Parathyroid adenoma (tissue), 2 donors: ENCODE results near the gene PARS2.

Source experiments
- H2AFZ ChIP-seq: fragments of 300-600 bp; sonication (generic); one replicate; pipeline ENCODE4 v1.7.0; 2017; ENCODE audit warnings: antibody characterized with exemption, mild to moderate bottlenecking
- H3K27ac ChIP-seq: fragments of 300-600 bp; sonication (generic); one replicate; pipeline ENCODE4 v1.7.0; 2017
- H3K27me3 ChIP-seq: fragments of 300-600 bp; sonication (generic); one replicate; pipeline ENCODE4 v1.7.0; 2017; ENCODE audit warnings: low read length; ENCODE audit not compliant: control insufficient read depth, insufficient read depth
- H3K36me3 ChIP-seq: fragments of 300-600 bp; sonication (generic); one replicate; pipeline ENCODE4 v1.7.0; 2017; ENCODE audit warnings: low read length; ENCODE audit not compliant: control insufficient read depth, insufficient read depth
- H3K4me1 ChIP-seq: fragments of 300-600 bp; sonication (generic); one replicate; pipeline ENCODE4 v1.7.0; 2017; ENCODE audit warnings: control low read depth
- H3K4me2 ChIP-seq: fragments of 300-600 bp; sonication (generic); one replicate; pipeline ENCODE4 v1.7.0; 2017; ENCODE audit warnings: low read length
- H3K4me3 ChIP-seq: fragments of 300-600 bp; sonication (generic); one replicate; pipeline ENCODE4 v1.7.0; 2017; ENCODE audit warnings: low read depth, low read length
- H3K79me2 ChIP-seq: fragments of 300-600 bp; sonication (generic); one replicate; pipeline ENCODE4 v1.7.0; 2017; ENCODE audit warnings: control low read depth
- H3K9ac ChIP-seq: fragments of 300-600 bp; sonication (generic); one replicate; pipeline ENCODE4 v1.7.0; 2017; ENCODE audit warnings: mild to moderate bottlenecking
- H3K9me3 ChIP-seq: fragments of 300-600 bp; sonication (generic); one replicate; pipeline ENCODE4 v1.7.0; 2017; ENCODE audit warnings: low read length; ENCODE audit not compliant: control insufficient read depth
- CTCF ChIP-seq: fragments of 300-600 bp; sonication (generic); IDR thresholded peaks from one replicate; pipeline ENCODE4 v1.7.0; 2017; ENCODE audit warnings: antibody characterized with exemption, mild to moderate bottlenecking
- donor health status: primary hyperparathyroidism.

PARS2 gene

GRCh38 chr1:54754486-54755285, 9.6 kb downstream of the PARS2 start:
- no peak overlapping the region for H2AFZ ChIP-seq
- H3K36me3 ChIP-seq, result no peaks in the 10 kb centered on the region
- no peak overlapping the region for H3K4me3 ChIP-seq
- no peaks in the 10 kb centered on the region for H3K4me1 ChIP-seq
- H3K9ac ChIP-seq, result no peak overlapping the region
- TF ChIP-seq CTCF, result no peak
- no peak overlapping the region for H3K27ac ChIP-seq
- no peaks in the 10 kb centered on the region for H3K27me3 ChIP-seq
- no peak overlapping the region for H3K4me2 ChIP-seq
- no peaks in the 10 kb centered on the region for H3K9me3 ChIP-seq
- H3K79me2 ChIP-seq, result no peaks in the 10 kb centered on the region

GRCh38 chr1:54754045-54754444, 10.3 kb downstream of the PARS2 start:
- no peak for TF ChIP-seq CTCF
- no peak overlapping the region for H3K27ac ChIP-seq
- H3K9ac ChIP-seq, result no peak overlapping the region
- H3K9me3 ChIP-seq, result no peaks in the 10 kb centered on the region
- H2AFZ ChIP-seq, result no peak overlapping the region
- no peaks in the 10 kb centered on the region for H3K4me1 ChIP-seq
- no peaks in the 10 kb centered on the region for H3K79me2 ChIP-seq
- no peaks in the 10 kb centered on the region for H3K36me3 ChIP-seq
- no peak overlapping the region for H3K4me3 ChIP-seq
- H3K4me2 ChIP-seq, result no peak overlapping the region
- no peaks in the 10 kb centered on the region for H3K27me3 ChIP-seq

GRCh38 chr1:54751426-54751825, 12.9 kb downstream of the PARS2 start:
- H3K4me2 ChIP-seq, result no peak overlapping the region
- no peaks in the 10 kb centered on the region for H3K27me3 ChIP-seq
- no peak overlapping the region for H2AFZ ChIP-seq
- H3K27ac ChIP-seq, result no peak overlapping the region
- H3K9me3 ChIP-seq, result no peaks in the 10 kb centered on the region
- H3K36me3 ChIP-seq, result no peaks in the 10 kb centered on the region
- no peak for TF ChIP-seq CTCF
- no peaks in the 10 kb centered on the region for H3K4me1 ChIP-seq
- no peaks in the 10 kb centered on the region for H3K79me2 ChIP-seq
- no peak overlapping the region for H3K9ac ChIP-seq
- H3K4me3 ChIP-seq, result no peak overlapping the region

- Histone ChIP-seq H3K4me1 (no peaks in the 10 kb centered on the region), H3K27ac (no peak overlapping the region), H3K9ac (no peak overlapping the region), H3K79me2 (no peaks in the 10 kb centered on the region), H3K4me2 (no peak overlapping the region), H3K4me3 (no peak overlapping the region), H3K27me3 (no peaks in the 10 kb centered on the region), H3K9me3 (no peaks in the 10 kb centered on the region), H2AFZ (no peak overlapping the region), H3K36me3 (no peaks in the 10 kb centered on the region)
- no peak for TF ChIP-seq CTCF
Measured at GRCh38 chr1:54750596-54750995, 13.7 kb downstream of the PARS2 start.
